ENCODE measurements around the gene BNC2. TPM values are rescaled to one million over a fixed set of nuclear protein-coding genes. Genes with fewer than 3 reads are reported as not detected.

The BNC2 gene
- total RNA-seq, 1 donor = 53.9 TPM

DNA sequence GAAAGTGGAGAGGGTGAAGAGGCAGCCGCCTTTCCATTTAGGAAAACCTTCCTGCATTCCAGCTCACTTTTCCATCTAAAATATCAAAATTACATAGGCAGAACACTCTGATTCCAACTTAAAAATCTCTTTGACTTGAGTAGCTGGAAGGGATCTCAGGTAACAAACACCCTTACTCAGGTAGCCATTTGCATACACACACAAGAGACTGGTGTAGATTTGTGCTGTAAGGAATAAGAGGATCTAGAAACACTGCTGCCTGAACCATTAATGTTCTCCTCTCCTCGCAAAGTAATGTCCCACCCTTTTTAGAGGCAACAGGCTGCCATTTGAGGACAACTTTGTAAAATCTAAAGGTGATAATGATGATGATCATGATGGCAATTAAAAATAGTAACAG is 53.5 kb downstream of the BNC2 start:
- H2AFZ ChIP-seq (ENCODE audit: low read length) = no peak overlapping the region

DNA sequence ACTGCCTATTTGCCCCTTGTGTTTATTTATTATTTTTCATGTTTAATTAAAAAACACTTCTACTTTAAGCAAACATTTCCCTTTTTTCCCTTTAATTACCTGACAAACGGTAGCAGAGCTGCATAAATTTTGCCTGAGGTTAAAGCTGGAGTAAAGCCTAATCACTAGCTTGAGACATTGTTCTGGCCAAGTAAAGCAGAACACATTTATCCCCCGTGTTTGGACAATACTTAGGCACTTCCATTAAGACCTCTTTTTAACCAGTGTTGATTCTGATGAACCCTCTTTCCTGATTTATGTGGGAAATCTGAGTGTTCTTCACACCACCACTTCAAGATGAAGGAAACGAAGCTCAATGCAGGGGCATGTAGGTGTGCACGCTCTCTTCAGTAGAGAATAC is 54.5 kb downstream of the BNC2 start:
- no peak for DNase-seq (ENCODE audit: insufficient read length, low spot score, missing footprints)
- peaks cover 3% of the 10 kb centered on the region for H3K36me3 ChIP-seq (ENCODE audit: insufficient read depth, low read length)
- no peaks in the 10 kb centered on the region for H3K9me3 ChIP-seq (ENCODE audit: low read depth, low read length)
- TF ChIP-seq, protein P1, sequence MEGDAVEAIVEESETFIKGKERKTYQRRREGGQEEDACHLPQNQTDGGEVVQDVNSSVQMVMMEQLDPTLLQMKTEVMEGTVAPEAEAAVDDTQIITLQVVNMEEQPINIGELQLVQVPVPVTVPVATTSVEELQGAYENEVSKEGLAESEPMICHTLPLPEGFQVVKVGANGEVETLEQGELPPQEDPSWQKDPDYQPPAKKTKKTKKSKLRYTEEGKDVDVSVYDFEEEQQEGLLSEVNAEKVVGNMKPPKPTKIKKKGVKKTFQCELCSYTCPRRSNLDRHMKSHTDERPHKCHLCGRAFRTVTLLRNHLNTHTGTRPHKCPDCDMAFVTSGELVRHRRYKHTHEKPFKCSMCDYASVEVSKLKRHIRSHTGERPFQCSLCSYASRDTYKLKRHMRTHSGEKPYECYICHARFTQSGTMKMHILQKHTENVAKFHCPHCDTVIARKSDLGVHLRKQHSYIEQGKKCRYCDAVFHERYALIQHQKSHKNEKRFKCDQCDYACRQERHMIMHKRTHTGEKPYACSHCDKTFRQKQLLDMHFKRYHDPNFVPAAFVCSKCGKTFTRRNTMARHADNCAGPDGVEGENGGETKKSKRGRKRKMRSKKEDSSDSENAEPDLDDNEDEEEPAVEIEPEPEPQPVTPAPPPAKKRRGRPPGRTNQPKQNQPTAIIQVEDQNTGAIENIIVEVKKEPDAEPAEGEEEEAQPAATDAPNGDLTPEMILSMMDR (IDR thresholded peaks at IDR 0.05; ENCODE audit: extremely low read depth, low read depth, low read length) = no peak
- H3K27me3 ChIP-seq (ENCODE audit: insufficient read depth, low read length) = no peaks in the 10 kb centered on the region
- no peak overlapping the region for H3K4me2 ChIP-seq (ENCODE audit: insufficient read depth, low read length)
- peaks cover 73% of the 10 kb centered on the region for H3K79me2 ChIP-seq (ENCODE audit: insufficient read depth, low read length)
- H2AFZ ChIP-seq (ENCODE audit: low read length) = no peak overlapping the region
- no peak overlapping the region for H3K4me3 ChIP-seq (ENCODE audit: insufficient read depth, low read length)
- peaks cover 6% of the 10 kb centered on the region for H3K4me1 ChIP-seq (ENCODE audit: insufficient read depth, low read length)
- peaks cover 23% of the 10 kb centered on the region for H4K20me1 ChIP-seq (ENCODE audit: insufficient read depth, low read length)
- H3K27ac ChIP-seq (ENCODE audit: low read depth, low read length) = no peak overlapping the region

More for the DNA sequence above, 53.5 kb downstream of the BNC2 start:
- TF ChIP-seq, protein P1 (IDR thresholded peaks at IDR 0.05; ENCODE audit: extremely low read depth, low read depth, low read length) = no peak
- Histone ChIP-seq H3K9me3 (ENCODE audit: low read depth, low read length) (no peaks in the 10 kb centered on the region), H3K36me3 (ENCODE audit: insufficient read depth, low read length) (peaks cover 3% of the 10 kb centered on the region), H3K4me3 (ENCODE audit: insufficient read depth, low read length) (no peak overlapping the region), H3K79me2 (ENCODE audit: insufficient read depth, low read length) (peaks cover 74% of the 10 kb centered on the region), H3K4me2 (ENCODE audit: insufficient read depth, low read length) (no peak overlapping the region), H4K20me1 (ENCODE audit: insufficient read depth, low read length) (peaks cover 17% of the 10 kb centered on the region), H3K27ac (ENCODE audit: low read depth, low read length) (no peak overlapping the region), H3K4me1 (ENCODE audit: insufficient read depth, low read length) (peaks cover 6% of the 10 kb centered on the region), H3K27me3 (ENCODE audit: insufficient read depth, low read length) (no peaks in the 10 kb centered on the region)
- DNase-seq (ENCODE audit: insufficient read length, low spot score, missing footprints) = peak; percentile 48

DNA sequence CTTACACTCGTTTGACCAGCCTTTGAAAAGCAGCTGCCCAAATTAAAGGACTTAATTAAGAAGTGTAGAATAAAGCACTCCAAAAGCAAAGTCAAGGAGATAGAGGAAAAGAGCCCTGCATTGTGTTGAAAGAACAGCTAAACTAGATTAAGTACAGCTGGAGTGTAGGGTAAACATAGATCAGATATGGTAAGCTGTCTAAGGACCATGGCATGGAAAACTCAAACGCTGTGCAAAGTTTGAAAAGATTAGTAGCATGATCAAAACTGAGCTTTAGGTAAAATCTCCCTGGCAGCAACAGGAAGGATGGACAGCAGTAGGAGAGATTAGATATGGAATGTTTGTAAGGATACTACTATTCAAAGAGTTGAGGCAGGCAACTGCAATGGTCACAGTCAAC is 55.4 kb downstream of the BNC2 start:
- no peak overlapping the region for H3K4me3 ChIP-seq (ENCODE audit: insufficient read depth, low read length)
- H2AFZ ChIP-seq (ENCODE audit: low read length) = no peak overlapping the region
- H3K79me2 ChIP-seq (ENCODE audit: insufficient read depth, low read length) = peaks cover 74% of the 10 kb centered on the region
- H3K27me3 ChIP-seq (ENCODE audit: insufficient read depth, low read length) = no peaks in the 10 kb centered on the region
- peaks cover 6% of the 10 kb centered on the region for H3K4me1 ChIP-seq (ENCODE audit: insufficient read depth, low read length)
- TF ChIP-seq, protein P1 (IDR thresholded peaks at IDR 0.05; ENCODE audit: extremely low read depth, low read depth, low read length) = no peak
- no peak overlapping the region for H3K27ac ChIP-seq (ENCODE audit: low read depth, low read length)
- no peak for DNase-seq (ENCODE audit: insufficient read length, low spot score, missing footprints)
- peaks cover 29% of the 10 kb centered on the region for H4K20me1 ChIP-seq (ENCODE audit: insufficient read depth, low read length)
- no peaks in the 10 kb centered on the region for H3K9me3 ChIP-seq (ENCODE audit: low read depth, low read length)
- peaks cover 3% of the 10 kb centered on the region for H3K36me3 ChIP-seq (ENCODE audit: insufficient read depth, low read length)
- no peak overlapping the region for H3K4me2 ChIP-seq (ENCODE audit: insufficient read depth, low read length)

DNA sequence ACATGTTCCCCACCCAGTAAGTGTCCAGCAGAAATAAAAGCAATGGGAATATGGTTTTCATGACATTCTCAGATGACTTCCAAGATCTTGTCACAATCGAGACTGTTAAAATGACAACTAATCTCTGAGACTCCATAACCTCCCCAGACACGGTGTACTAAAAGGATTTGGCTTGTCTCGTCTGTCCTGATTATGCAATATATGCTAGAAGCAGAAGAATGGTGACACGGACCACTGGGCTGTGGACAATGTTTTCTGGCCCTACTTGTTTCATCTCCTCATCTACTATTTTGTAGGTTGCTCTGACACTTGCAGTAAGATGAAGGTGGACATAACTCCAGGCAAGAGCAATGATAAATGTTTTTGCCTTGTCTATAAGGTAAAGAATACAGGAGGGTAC is 56.6 kb downstream of the BNC2 start:
- Histone ChIP-seq H3K36me3 (ENCODE audit: insufficient read depth, low read length) (peaks cover 3% of the 10 kb centered on the region), H3K79me2 (ENCODE audit: insufficient read depth, low read length) (peaks cover 73% of the 10 kb centered on the region), H2AFZ (ENCODE audit: low read length) (no peak overlapping the region), H3K9me3 (ENCODE audit: low read depth, low read length) (no peaks in the 10 kb centered on the region), H3K27ac (ENCODE audit: low read depth, low read length) (no peak overlapping the region), H3K4me2 (ENCODE audit: insufficient read depth, low read length) (no peak overlapping the region), H3K27me3 (ENCODE audit: insufficient read depth, low read length) (no peaks in the 10 kb centered on the region), H3K4me3 (ENCODE audit: insufficient read depth, low read length) (no peak overlapping the region), H4K20me1 (ENCODE audit: insufficient read depth, low read length) (peaks cover 30% of the 10 kb centered on the region), H3K4me1 (ENCODE audit: insufficient read depth, low read length) (peaks cover 6% of the 10 kb centered on the region)
- DNase-seq (ENCODE audit: insufficient read length, low spot score, missing footprints) = no peak
- TF ChIP-seq, protein P1 (IDR thresholded peaks at IDR 0.05; ENCODE audit: extremely low read depth, low read depth, low read length) = no peak
